CD4-positive, alpha-beta T cell treated with Interleukin-6 for 4 hours (primary cell): ENCODE data around the gene IBA57.
"Not testable (repeated sequence)": the region's sequence is repeated elsewhere in the genome, so short reads cannot be mapped to it uniquely, and the experiment has no call there.

ENCODE experiments used
- DNase-seq: peaks from one replicate; pipeline ENCODE4 v3.0.0-alpha.2; 2020; ENCODE audit warnings: mixed read lengths

Gene IBA57

GRCh38 chr1:228174482-228175315, 9.1 kb downstream of the IBA57 start:
- no peak for DNase-seq

GRCh38 chr1:228175316-228176023, 9.9 kb downstream of the IBA57 start:
- DNase-seq: no peak

GRCh38 chr1:228176024-228176395, 10.4 kb downstream of the IBA57 start:
- DNase-seq: no peak

GRCh38 chr1:228176461-228177182, 11.0 kb downstream of the IBA57 start:
- no peak for DNase-seq

- no peak for DNase-seq
Measured at GRCh38 chr1:228177183-228177475, 11.5 kb downstream of the IBA57 start.

- no peak for DNase-seq
Measured at GRCh38 chr1:228177721-228178710, 12.4 kb downstream of the IBA57 start.

GRCh38 chr1:228178737-228179684, 13.4 kb downstream of the IBA57 start:
- DNase-seq: no peak

- DNase-seq: no peak
Measured at GRCh38 chr1:228180271-228180958, 14.8 kb downstream of the IBA57 start.

GRCh38 chr1:228180959-228181644, 15.5 kb downstream of the IBA57 start:
- DNase-seq: no peak

- DNase-seq: no peak
Measured at GRCh38 chr1:228181645-228182034, 16.0 kb downstream of the IBA57 start.

GRCh38 chr1:228182296-228183030, 16.9 kb downstream of the IBA57 start:
- DNase-seq: no peak

- no peak for DNase-seq
Measured at GRCh38 chr1:228184152-228184551, 18.5 kb downstream of the IBA57 start.

GRCh38 chr1:228185641-228185965, 20.0 kb downstream of the IBA57 start:
- peak; percentile 50 for DNase-seq

GRCh38 chr1:228188249-228188648, 22.6 kb downstream of the IBA57 start:
- not testable (repeated sequence) for DNase-seq

GRCh38 chr1:228190182-228190581, 24.6 kb downstream of the IBA57 start:
- no peak for DNase-seq

GRCh38 chr1:228190778-228191177, 25.2 kb downstream of the IBA57 start:
- DNase-seq: no peak

- no peak for DNase-seq
Measured at GRCh38 chr1:228194436-228194835, 28.8 kb downstream of the IBA57 start.

GRCh38 chr1:228194921-228195812, 29.6 kb downstream of the IBA57 start:
- DNase-seq: no peak
